Neutrophil (primary cell): ENCODE results near the gene MARCHF3.

Experiments
- H3K27ac ChIP-seq: fragments of 200-600 bp; sonication (generic); 2 replicates; pipeline ENCODE4 v1.5.1; 2016; ENCODE audit warnings: mild to moderate bottlenecking, moderate library complexity
- H3K27me3 ChIP-seq: fragments of 200-600 bp; sonication (generic); 2 replicates; pipeline ENCODE4 v1.6.0; 2016; ENCODE audit warnings: mild to moderate bottlenecking
- H3K36me3 ChIP-seq: fragments of 200-600 bp; sonication (generic); 2 replicates; pipeline ENCODE4 v1.5.1; 2017
- H3K4me1 ChIP-seq, 2 experiments: fragments of 200-600 bp in 1 of 2; sonication (generic) in 1 of 2; 1 replicate in 1 of 2; 2 replicates in 1 of 2; pipeline versions ENCODE4 v1.5.1 to v1.6.1; 2013 to 2016; ENCODE audit warnings: low read depth in 1 of 2, low read length in 1 of 2, mild to moderate bottlenecking in 1 of 2, moderate library complexity in 1 of 2; ENCODE audit not compliant: control insufficient read depth in 1 of 2, insufficient read depth in 1 of 2
- H3K4me3 ChIP-seq, 2 experiments: fragments of 200-600 bp in 1 of 2; sonication (generic) in 1 of 2; 1 replicate in 1 of 2; 2 replicates in 1 of 2; pipeline ENCODE4 v1.5.1; 2013 to 2016; ENCODE audit warnings: low read depth in 1 of 2, low read length in 1 of 2, mild to moderate bottlenecking in 1 of 2, moderate library complexity in 1 of 2
- H3K9me3 ChIP-seq: fragments of 200-600 bp; sonication (generic); 2 replicates; pipeline ENCODE4 v1.5.1; 2016
- CTCF ChIP-seq: fragments of 200-600 bp; sonication (generic); IDR thresholded peaks from 2 replicates; pipeline ENCODE4 v1.5.1; 2016; ENCODE audit warnings: antibody characterized with exemption

Gene MARCHF3

GRCh38 chr5:126866851-126867636, 163.3 kb downstream of the MARCHF3 start:
- H3K4me3 ChIP-seq, result no peak overlapping the region

GRCh38 chr5:126865299-126865698, 165.1 kb downstream of the MARCHF3 start:
- TF ChIP-seq CTCF, result no peak
- Histone ChIP-seq H3K4me3 (no peak overlapping the region), H3K4me1 (peaks cover 3 to 4% of the 10 kb centered on the region in 2 experiments), H3K36me3 (no peaks in the 10 kb centered on the region), H3K27ac (no peak overlapping the region), H3K9me3 (no peaks in the 10 kb centered on the region), H3K27me3 (peaks cover 16% of the 10 kb centered on the region)

More at GRCh38 chr5:126866851-126867636, 163.3 kb downstream of the MARCHF3 start:
- H3K9me3 ChIP-seq, result no peaks in the 10 kb centered on the region
- peaks cover 10 to 11% of the 10 kb centered on the region in 2 experiments for H3K4me1 ChIP-seq
- no peak for TF ChIP-seq CTCF
- H3K36me3 ChIP-seq, result no peaks in the 10 kb centered on the region
- H3K27me3 ChIP-seq, result peaks cover 16% of the 10 kb centered on the region
- H3K27ac ChIP-seq, result no peak overlapping the region

- H3K4me3 ChIP-seq, result no peak overlapping the region
- H3K27ac ChIP-seq, result no peak overlapping the region
- peaks cover 3% of the 10 kb centered on the region in 2 experiments for H3K4me1 ChIP-seq
- no peaks in the 10 kb centered on the region for H3K9me3 ChIP-seq
- H3K27me3 ChIP-seq, result peaks cover 13% of the 10 kb centered on the region
- H3K36me3 ChIP-seq, result no peaks in the 10 kb centered on the region
- TF ChIP-seq CTCF, result no peak
These were observed 166.2 kb downstream of the MARCHF3 start for GRCh38 chr5:126864042-126864688.

GRCh38 chr5:126863402-126863801, 167.0 kb downstream of the MARCHF3 start:
- peaks cover 2% of the 10 kb centered on the region for H3K36me3 ChIP-seq
- peaks cover 0 to 3% of the 10 kb centered on the region in 2 experiments for H3K4me1 ChIP-seq
- H3K27me3 ChIP-seq, result peaks cover 5% of the 10 kb centered on the region
- H3K4me3 ChIP-seq, result no peak overlapping the region
- no peak for TF ChIP-seq CTCF
- no peak overlapping the region for H3K27ac ChIP-seq
- no peaks in the 10 kb centered on the region for H3K9me3 ChIP-seq

GRCh38 chr5:126858441-126858840, 171.9 kb downstream of the MARCHF3 start:
- Histone ChIP-seq H3K4me3 (no peak overlapping the region), H3K9me3 (no peaks in the 10 kb centered on the region), H3K36me3 (peaks cover 4% of the 10 kb centered on the region), H3K4me1 (no peaks in the 10 kb centered on the region), H3K27me3 (no peaks in the 10 kb centered on the region), H3K27ac (no peak overlapping the region)
- TF ChIP-seq CTCF, result no peak
